GM12892 (cell line): Measurements from ENCODE around the gene HECTD4.

ENCODE experiments used
- POLR2A ChIP-seq: IDR thresholded peaks from 2 replicates; pipeline ENCODE4 v1.6.1; 2011; ENCODE audit warnings: low read depth, low read length, control low read depth
- POLR2AphosphoS5 ChIP-seq: IDR thresholded peaks from 2 replicates; pipeline ENCODE4 v1.6.1; 2011; ENCODE audit warnings: low read depth, low read length, control low read depth
- TAF1 ChIP-seq: IDR thresholded peaks from 2 replicates; pipeline ENCODE4 v1.6.1; 2011; ENCODE audit warnings: low read depth, mild to moderate bottlenecking, control low read depth, low read length, borderline replicate concordance

- TF ChIP-seq POLR2A: no peak
- no peak for TF ChIP-seq POLR2AphosphoS5
- TF ChIP-seq TAF1: no peak
Measured at GRCh38 chr12:112309797-112310196, 72.4 kb downstream of the HECTD4 start.
